ENCODE measurements around the gene ZNF169. TPM values are rescaled to one million over a fixed set of nuclear protein-coding genes. Genes with fewer than 3 reads are reported as not detected.
"Not testable (repeated sequence)": the region's sequence is repeated elsewhere in the genome, so short reads cannot be mapped to it uniquely, and the experiment has no call there.

Gene ZNF169
- total RNA-seq, 4 donors from 2014 or later = 11.1 to 55.7 (median 21.4) TPM

- no peaks in the 10 kb centered on the region for H3K36me3 ChIP-seq
- no peak for DNase-seq (ENCODE audit: low spot score in 2 of 2)
- H3K27me3 ChIP-seq = no peaks in the 10 kb centered on the region
- no peak overlapping the region for H3K4me3 ChIP-seq
- 67 to 68% methylated on average over 2 of the region's 2 CpGs for WGBS, 2 donors
- no peaks in the 10 kb centered on the region for H3K4me1 ChIP-seq
- no peaks in the 10 kb centered on the region for H3K9me3 ChIP-seq
- no peak overlapping the region for H3K27ac ChIP-seq
- TF ChIP-seq EP300 (IDR thresholded peaks at IDR 0.05) (no peak), POLR2A (IDR thresholded peaks at IDR 0.05) (no peak), CTCF (IDR thresholded peaks at IDR 0.05) (no peak)
Measured at GRCh38 chr9:94245651-94246050, 13.4 kb upstream of the ZNF169 start.

- H3K4me3 ChIP-seq = no peak overlapping the region
- no peaks in the 10 kb centered on the region for H3K9me3 ChIP-seq
- DNase-seq (ENCODE audit: low spot score in 2 of 2) = no peak
- no peaks in the 10 kb centered on the region for H3K27me3 ChIP-seq
- no peaks in the 10 kb centered on the region for H3K36me3 ChIP-seq
- no peak overlapping the region for H3K27ac ChIP-seq
- H3K4me1 ChIP-seq = no peaks in the 10 kb centered on the region
- TF ChIP-seq POLR2A (IDR thresholded peaks at IDR 0.05) (no peak), CTCF (IDR thresholded peaks at IDR 0.05) (no peak), EP300 (IDR thresholded peaks at IDR 0.05) (no peak)
- 32 to 35% methylated on average over 4 of the region's 4 CpGs for WGBS, 2 donors
Measured at GRCh38 chr9:94250456-94250855, 8.6 kb upstream of the ZNF169 start.

- H3K4me3 ChIP-seq = no peak overlapping the region
- no peak overlapping the region for H3K27ac ChIP-seq
- DNase-seq (ENCODE audit: low spot score in 2 of 2) = no peak
- WGBS, 2 donors = 80 to 90% methylated on average over 2 of the region's 2 CpGs
- no peaks in the 10 kb centered on the region for H3K27me3 ChIP-seq
- H3K36me3 ChIP-seq = no peaks in the 10 kb centered on the region
- no peaks in the 10 kb centered on the region for H3K9me3 ChIP-seq
- peaks cover 0 to 16% (median 10%) of the 10 kb centered on the region in 4 donors for H3K4me1 ChIP-seq
- TF ChIP-seq EP300 (IDR thresholded peaks at IDR 0.05) (no peak), POLR2A (IDR thresholded peaks at IDR 0.05) (no peak), CTCF (IDR thresholded peaks at IDR 0.05) (no peak)
Measured at GRCh38 chr9:94256007-94256406, 3.1 kb upstream of the ZNF169 start.

GRCh38 chr9:94265626-94266402, 6.7 kb downstream of the ZNF169 start:
- H3K4me3 ChIP-seq; H3K4me1 ChIP-seq; H3K27ac ChIP-seq; DNase-seq (ENCODE audit: low spot score in 2 of 2); H3K27me3 ChIP-seq; H3K9me3 ChIP-seq: not testable (repeated sequence)
- H3K36me3 ChIP-seq = peaks cover 0 to 22% (median 0%) of the 10 kb centered on the region in 3 donors
- WGBS, 2 donors = 76 to 99% methylated on average over 3 of the region's 3 CpGs

- no peaks in the 10 kb centered on the region for H3K27me3 ChIP-seq
- WGBS, 2 donors = 84 to 90% methylated on average over 8 of the region's 8 CpGs
- H3K4me3 ChIP-seq = no peak overlapping the region
- H3K9me3 ChIP-seq = peaks cover 0 to 8% (median 2%) of the 10 kb centered on the region in 4 donors
- TF ChIP-seq EP300 (IDR thresholded peaks at IDR 0.05) = no peak
- TF ChIP-seq POLR2A (IDR thresholded peaks at IDR 0.05) = no peak
- TF ChIP-seq CTCF (IDR thresholded peaks at IDR 0.05) = no peak
- DNase-seq (ENCODE audit: low spot score in 2 of 2) = no peak
- H3K4me1 ChIP-seq = no peaks in the 10 kb centered on the region
- peaks cover 0 to 18% (median 0%) of the 10 kb centered on the region in 3 donors for H3K36me3 ChIP-seq
- H3K27ac ChIP-seq = no peak overlapping the region
Measured at GRCh38 chr9:94269264-94269663, 10.2 kb downstream of the ZNF169 start.

All from tibial nerve (tissue), 4 donors.